NB4 (cell line): Measurements from ENCODE around the gene CELSR1.

Source experiments
- CTCF ChIP-seq: IDR thresholded peaks from one replicate; pipeline ENCODE4 v1.5.1; 2012; ENCODE audit warnings: low read depth, low read length
- MYC ChIP-seq: IDR thresholded peaks from 2 replicates; pipeline ENCODE4 v1.6.1; 2011; ENCODE audit warnings: low read depth, low read length
- POLR2A ChIP-seq: IDR thresholded peaks from 2 replicates; pipeline ENCODE4 v1.6.1; 2011; ENCODE audit warnings: mild to moderate bottlenecking; ENCODE audit not compliant: insufficient read length; ENCODE audit errors: extremely low read depth
- TF ChIP-seq, protein P1 (sequence below): IDR thresholded peaks from 2 replicates; pipeline ENCODE4 v1.6.1; 2011; ENCODE audit warnings: low read depth, low read length

DNA sequence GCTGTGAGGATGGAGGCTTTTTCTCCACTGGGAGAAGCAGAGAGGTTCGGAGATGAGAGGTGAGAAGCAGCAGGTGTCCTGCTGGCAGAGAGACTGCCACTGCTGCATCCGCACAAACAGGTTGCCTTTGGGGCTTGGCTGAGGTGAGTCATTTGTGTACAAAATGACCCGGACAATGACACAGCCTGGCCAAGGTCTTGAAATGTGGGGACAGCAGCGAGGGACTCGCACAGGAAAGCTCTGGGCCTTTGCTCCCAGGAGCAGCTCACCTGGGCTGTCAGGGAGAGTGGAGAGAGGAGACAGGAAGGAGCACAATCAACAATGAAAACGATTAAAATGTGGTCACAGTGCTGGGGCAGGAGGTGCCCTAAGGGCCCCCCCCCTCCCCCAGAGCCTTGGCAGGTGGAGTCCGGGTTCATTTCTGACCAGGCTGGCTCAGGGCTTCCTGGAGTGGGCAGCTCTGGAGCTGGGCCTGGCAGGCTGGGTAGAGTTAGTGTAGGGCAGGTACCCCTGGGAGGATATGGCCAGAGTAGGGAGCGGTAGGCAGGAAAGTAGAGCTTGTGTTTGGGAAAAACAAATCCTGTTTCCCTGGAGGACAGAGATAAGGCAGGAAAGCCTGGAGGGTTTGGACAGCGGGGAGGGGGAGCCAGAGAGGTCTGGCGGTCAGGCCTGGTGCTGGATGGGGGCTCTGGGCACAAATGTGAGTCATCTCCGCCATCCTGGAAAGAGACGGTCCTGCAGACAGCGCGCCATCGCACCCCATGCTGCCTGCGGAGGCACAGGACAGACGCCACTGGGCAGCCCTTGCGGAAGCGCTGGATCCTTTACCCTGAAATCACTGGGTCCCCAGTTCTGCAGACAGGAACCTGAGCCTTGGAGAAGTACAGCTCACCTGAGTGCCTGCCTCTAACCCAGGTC is 37.8 kb upstream of the CELSR1 start:
- TF ChIP-seq CTCF = no peak
- TF ChIP-seq POLR2A = no peak
- TF ChIP-seq, protein P1, sequence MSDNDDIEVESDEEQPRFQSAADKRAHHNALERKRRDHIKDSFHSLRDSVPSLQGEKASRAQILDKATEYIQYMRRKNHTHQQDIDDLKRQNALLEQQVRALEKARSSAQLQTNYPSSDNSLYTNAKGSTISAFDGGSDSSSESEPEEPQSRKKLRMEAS = no peak
- no peak for TF ChIP-seq MYC
